GM21367 (cell line): ENCODE measurements around the gene PBXIP1.

ENCODE experiments used
- ATAC-seq: cut with Tn5 transposase; IDR thresholded peaks from one replicate; pipeline ENCODE4 v1.9.1; 2021; ENCODE audit not compliant: unreplicated experiment

PBXIP1 gene, protein sequence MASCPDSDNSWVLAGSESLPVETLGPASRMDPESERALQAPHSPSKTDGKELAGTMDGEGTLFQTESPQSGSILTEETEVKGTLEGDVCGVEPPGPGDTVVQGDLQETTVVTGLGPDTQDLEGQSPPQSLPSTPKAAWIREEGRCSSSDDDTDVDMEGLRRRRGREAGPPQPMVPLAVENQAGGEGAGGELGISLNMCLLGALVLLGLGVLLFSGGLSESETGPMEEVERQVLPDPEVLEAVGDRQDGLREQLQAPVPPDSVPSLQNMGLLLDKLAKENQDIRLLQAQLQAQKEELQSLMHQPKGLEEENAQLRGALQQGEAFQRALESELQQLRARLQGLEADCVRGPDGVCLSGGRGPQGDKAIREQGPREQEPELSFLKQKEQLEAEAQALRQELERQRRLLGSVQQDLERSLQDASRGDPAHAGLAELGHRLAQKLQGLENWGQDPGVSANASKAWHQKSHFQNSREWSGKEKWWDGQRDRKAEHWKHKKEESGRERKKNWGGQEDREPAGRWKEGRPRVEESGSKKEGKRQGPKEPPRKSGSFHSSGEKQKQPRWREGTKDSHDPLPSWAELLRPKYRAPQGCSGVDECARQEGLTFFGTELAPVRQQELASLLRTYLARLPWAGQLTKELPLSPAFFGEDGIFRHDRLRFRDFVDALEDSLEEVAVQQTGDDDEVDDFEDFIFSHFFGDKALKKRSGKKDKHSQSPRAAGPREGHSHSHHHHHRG

GRCh38 chr1:154955718-154956543 is at the start of gene PBXIP1:
Gene PBXIP1 (minus strand): TSS chr1:154956099. CDS start chr1:154953721, 2,378 bp downstream.
- ATAC-seq = peak; percentile 43

DNA sequence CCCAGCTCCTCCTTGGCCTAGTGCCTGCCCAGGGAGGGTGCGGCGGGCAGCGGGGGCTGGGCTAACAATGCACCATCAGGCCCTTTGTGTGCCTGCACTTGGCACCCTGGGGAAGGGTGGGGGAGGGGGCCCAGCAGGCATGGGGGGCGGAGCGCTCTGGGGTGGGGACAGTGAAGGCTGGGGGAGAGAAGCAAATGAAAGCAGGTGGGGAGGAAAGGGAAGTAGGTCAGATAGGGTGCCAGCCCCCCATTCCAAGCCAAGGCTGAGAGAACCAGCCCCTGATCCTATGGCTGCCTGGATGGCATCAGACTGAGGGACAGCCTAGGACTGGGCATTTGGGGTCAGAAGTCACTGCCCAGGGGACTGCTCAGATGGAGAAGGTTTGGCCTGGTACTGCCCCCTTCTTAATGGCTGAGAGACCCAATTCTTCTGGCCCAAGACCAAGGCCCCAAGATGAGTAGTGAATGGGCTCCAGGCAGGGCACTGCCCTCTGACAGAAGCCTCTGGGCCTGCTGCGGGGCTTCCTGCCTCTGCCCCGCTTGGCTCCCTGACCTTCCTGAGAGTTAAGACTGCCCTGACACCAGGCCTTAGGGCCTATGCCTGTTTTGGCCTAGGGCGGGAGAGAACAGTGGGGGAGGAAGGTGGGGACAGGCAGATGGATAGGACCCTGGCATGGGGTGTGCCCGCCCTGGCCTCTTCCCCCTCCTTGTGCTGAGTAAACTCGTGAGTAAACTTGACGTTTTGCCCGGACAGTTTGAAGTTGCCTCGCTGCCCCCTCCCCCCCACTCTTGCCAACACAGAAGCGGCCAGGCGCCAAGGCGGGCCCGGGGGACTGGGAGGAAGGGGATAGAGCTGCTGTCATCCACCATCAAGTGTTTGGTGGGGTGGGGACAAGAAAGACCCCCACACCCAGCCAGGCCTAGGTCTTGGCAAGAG is 49.4 kb upstream of the PBXIP1 start:
- ATAC-seq = no peak

GRCh38 chr1:155004352-155005075 is 48.6 kb upstream of the PBXIP1 start:
- ATAC-seq = no peak

DNA sequence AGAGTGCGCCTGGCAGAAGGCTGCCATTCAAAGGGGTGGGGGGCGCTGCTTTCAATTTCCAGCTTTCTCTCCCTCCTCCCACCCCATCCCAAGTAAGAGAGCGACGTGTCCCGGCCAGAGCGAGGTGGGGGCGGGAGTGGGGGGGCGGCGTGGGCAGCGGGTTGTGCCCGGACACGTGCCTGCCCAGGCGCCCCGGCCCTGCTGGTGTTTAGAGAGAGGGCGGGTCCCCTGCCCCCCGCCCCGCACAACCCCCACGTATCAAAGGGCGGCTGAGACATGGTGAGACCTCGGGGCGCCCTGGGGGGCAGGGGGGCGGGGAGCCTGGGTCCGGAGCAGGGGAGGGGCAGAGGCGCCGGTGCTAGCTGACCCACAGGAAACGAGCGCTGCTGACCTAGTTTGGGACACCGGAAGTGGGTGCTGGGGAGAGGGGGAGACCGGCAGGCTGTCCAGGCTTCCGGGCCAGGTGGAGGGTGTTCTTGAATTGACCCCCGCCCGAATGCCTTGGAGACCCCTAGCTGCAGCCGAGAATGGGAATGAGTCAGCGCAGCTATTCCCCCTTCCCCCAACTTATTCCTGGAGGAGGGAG is 48.0 kb upstream of the PBXIP1 start:
- no peak for ATAC-seq

- ATAC-seq = no peak
Measured at GRCh38 chr1:155003227-155003765, 47.4 kb upstream of the PBXIP1 start.

- ATAC-seq = no peak
Measured at GRCh38 chr1:155002464-155003226, 46.7 kb upstream of the PBXIP1 start, which contains the start of gene ZBTB7B. Gene ZBTB7B (plus strand): TSS chr1:155002802. CDS start chr1:155014661, 11,859 bp downstream.

DNA sequence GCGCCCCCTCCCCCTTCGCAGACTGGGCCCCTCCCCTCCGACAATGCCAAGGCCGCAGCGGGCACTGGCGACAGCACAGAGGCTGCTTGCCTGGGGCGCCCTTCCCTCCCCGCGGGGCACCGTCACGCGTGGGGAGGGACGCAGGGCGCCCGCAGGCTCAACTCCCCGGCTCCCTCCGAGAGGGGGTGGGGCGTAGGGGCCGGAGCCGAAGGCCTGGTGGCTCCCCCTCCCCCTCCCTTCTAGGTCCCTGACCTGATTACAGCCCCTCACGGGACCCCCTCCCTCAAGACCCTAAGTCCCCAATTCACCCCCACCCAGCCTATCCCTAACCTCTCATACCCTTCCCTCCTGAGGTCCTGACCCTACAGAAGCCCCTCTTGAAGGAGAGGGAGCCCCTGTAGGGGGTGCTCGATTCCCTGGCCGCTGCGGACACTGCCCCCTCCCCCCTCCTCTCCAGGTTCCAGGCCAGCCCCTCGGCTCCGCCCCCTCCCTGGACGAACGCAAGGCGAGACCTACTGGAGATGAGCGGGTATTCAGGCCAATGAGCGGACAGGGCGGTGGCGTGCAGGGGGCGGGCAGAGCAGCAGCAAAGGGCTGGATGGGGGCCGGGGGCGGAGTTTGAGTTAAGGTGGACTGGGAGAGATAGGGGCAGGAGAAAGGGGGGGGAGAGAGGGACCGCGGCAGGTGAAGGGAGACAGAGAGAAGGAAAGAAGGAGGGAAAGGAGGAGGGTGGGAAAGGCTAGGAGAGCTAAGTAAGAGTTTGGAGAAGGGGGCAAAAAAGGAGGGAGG is 46.0 kb upstream of the PBXIP1 start:
- ATAC-seq = peak; percentile 33

GRCh38 chr1:155001425-155001674 is 45.5 kb upstream of the PBXIP1 start:
- ATAC-seq = no peak

DNA sequence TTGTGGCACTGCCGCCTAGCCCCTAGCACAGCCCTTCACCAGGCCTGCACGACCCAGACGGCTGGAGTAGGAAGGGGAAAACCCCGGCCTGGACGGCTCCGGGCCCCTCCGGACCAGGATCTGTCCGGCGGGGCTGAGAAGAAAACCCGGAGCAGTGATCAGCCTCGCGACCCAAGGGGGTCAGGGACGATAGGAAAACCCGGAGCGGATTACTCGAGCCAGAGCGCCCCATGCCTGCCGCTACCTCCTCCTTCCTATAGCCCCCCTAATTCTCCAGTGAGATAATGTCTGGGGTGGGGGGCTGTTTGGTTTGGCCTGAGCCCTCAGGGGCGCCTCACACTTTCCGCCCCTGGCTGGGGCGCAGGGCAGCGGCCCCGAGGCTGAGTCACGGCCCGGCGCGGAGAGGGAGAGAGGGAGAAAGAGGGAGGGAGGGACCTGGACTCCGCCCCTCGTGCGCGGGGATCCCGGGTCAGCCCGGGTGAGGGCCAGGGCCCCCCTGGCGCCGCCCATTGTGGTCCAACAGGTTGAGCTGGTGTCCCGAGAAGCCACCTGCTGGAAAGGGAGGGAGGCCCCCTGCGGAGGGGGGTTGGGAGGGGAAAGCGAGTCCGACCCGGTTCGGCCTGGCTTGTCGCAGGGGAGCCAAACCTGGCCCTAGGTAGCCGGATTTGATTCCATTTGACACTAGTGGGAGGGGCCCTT is 45.0 kb upstream of the PBXIP1 start:
- ATAC-seq = peak; percentile 24

DNA sequence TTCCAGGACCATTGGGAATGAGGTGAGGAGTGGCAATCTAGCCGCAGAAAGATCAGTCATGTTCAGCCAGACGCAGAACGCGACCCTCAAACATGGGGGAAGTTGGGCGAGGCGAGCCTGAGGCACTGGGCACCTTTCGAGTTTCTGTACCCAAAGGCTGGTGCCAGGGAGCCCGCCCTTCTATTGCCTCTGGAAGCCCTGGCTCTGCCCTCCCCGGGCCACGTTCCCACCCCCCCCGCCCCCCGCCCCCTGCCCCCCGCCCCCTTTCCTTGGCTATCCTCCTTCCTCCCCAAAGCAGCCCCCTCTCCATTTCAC is 44.5 kb upstream of the PBXIP1 start:
- ATAC-seq = no peak

- ATAC-seq = no peak
Measured at GRCh38 chr1:154999571-155000410, 43.9 kb upstream of the PBXIP1 start.

- ATAC-seq = no peak
Measured at GRCh38 chr1:154998818-154999570, 43.1 kb upstream of the PBXIP1 start.

DNA sequence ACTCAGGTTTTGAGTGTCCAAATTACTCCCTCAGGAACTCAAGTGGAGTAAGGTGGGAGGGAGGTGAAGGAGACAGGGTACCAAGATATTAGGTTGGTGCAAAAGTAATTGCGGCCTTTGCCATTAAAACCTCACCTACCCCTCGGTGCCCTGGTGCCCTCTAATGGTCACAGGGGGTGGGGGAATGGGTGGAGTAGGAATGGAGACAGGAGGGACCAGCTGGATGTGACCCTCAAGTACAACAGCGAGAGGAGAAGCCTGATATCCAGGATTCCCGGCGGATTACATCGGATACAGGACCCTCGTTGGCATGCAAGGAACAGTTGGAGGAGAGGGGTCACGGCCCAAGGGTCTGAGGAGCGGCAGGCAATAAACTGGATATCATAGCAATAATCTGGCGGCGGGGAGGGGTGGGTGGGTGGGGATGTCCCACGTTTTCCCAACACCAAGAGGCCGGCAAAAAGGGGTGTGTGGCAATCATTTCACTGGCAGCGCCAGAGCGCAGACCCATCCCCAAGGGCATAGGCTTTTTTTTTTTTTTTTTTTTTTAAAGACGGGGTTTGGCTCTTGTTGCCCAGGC is 42.4 kb upstream of the PBXIP1 start:
- ATAC-seq = no peak

GRCh38 chr1:154996966-154997701 is 41.2 kb upstream of the PBXIP1 start:
- ATAC-seq = no peak
